HepG2 (cell line): ENCODE measurements around the gene MAMDC2. TPM values are rescaled to one million over a fixed set of nuclear protein-coding genes. Genes with fewer than 3 reads are reported as not detected.

Experiments used
- ATAC-seq: fragments of 200-7000 bp; cut with Tn5 transposase; 3 replicates; pipeline ENCODE4 v1.9.1; 2020; ENCODE audit warnings: mild to moderate bottlenecking, moderate library complexity
- BruUV-seq: library from RNA; stranded (reverse); fragments of 400-500 nt; replicated peaks from 2 replicates; lab custom pipeline; 2021; lab: Mats Ljungman, UMichigan
- CTCF ChIA-PET: fragments of 300-600 bp; formaldehyde crosslinking; extraction: SDS; loops from one replicate; lab custom pipeline; 2021; ENCODE audit warnings: low total read pairs, inconsistent platforms, low intra/inter-chr PET ratio; lab: Yijun Ruan, JAX
- POLR2A ChIA-PET: fragments of 350-600 bp; sonication (Branson Sonifier 250); formaldehyde crosslinking; loops from one replicate; lab custom pipeline; 2020; ENCODE audit warnings: antibody characterized with exemption, inconsistent platforms; lab: Yijun Ruan, JAX
- DNase-seq: peaks from one replicate; pipeline ENCODE4 v3.0.0-alpha.2; 2015; ENCODE audit warnings: low spot score
- FAIRE-seq: peaks from 3 replicates; lab custom pipeline; 2011; peaks lifted over from hg19 to GRCh38; lab: Jason Lieb, UNC
- H2AFZ ChIP-seq: one replicate; pipeline ENCODE4 v1.6.1; 2011; ENCODE audit warnings: low read length, inconsistent platforms
- H3K27ac ChIP-seq: fragments of 300-600 bp; 3 replicates; pipeline ENCODE4 v1.8.0; 2011; ENCODE audit warnings: mixed run types, mild to moderate bottlenecking, mixed read lengths, low read length, inconsistent platforms; ENCODE audit not compliant: insufficient read depth; ENCODE audit errors: extremely low read length
- H3K27me3 ChIP-seq, 2 experiments: fragments of 200-600 bp in 1 of 2; 2 replicates in 1 of 2; 3 replicates in 1 of 2; pipeline versions ENCODE4 v1.6.0 to v1.8.0; 2011; ENCODE audit warnings: low read length in 2 of 2, mild to moderate bottlenecking in 2 of 2, moderate library complexity in 2 of 2, inconsistent platforms in 1 of 2; ENCODE audit not compliant: insufficient read depth in 2 of 2, control insufficient read depth in 1 of 2
- H3K36me3 ChIP-seq, 2 experiments: fragments of 200-600 bp in 1 of 2; replicated peaks in 1 of 2; 2 replicates in 1 of 2; 3 replicates in 1 of 2; pipeline versions ENCODE4 v1.5.1 to v1.8.0; 2011; ENCODE audit warnings: low read length in 2 of 2, inconsistent platforms in 1 of 2; ENCODE audit not compliant: insufficient read depth in 2 of 2, control insufficient read depth in 1 of 2
- H3K4me1 ChIP-seq: 2 replicates; pipeline ENCODE4 v1.5.1; 2012; ENCODE audit warnings: low read length, inconsistent platforms; ENCODE audit not compliant: insufficient read depth
- H3K4me2 ChIP-seq: 2 replicates; pipeline ENCODE4 v1.6.0; 2011; ENCODE audit warnings: low read depth, low read length, inconsistent platforms
- H3K4me3 ChIP-seq, 3 experiments: fragments of 200-600 bp in 1 of 3; sonication (generic), shearing (Covaris generic) in 1 of 3; replicated peaks in 1 of 3; 2 replicates each; pipeline ENCODE4 v1.5.1; 2011 to 2016; ENCODE audit warnings: low read length in 3 of 3, inconsistent platforms in 2 of 3, low read depth in 2 of 3, mild to moderate bottlenecking in 2 of 3, control low read depth in 1 of 3, mixed read lengths in 1 of 3; ENCODE audit not compliant: insufficient read depth in 1 of 3
- H3K79me2 ChIP-seq: one replicate; pipeline ENCODE4 v1.6.1; 2011; ENCODE audit warnings: low read length, inconsistent platforms; ENCODE audit not compliant: insufficient read depth
- H3K9ac ChIP-seq: 2 replicates; pipeline ENCODE4 v1.6.0; 2011; ENCODE audit warnings: mild to moderate bottlenecking, low read depth, low read length, inconsistent platforms; ENCODE audit not compliant: insufficient read depth
- H3K9me3 ChIP-seq: 2 replicates; pipeline ENCODE4 v1.5.1; 2012; ENCODE audit warnings: mild to moderate bottlenecking, low read length
- H4K20me1 ChIP-seq: 2 replicates; pipeline ENCODE4 v1.6.0; 2011; ENCODE audit warnings: inconsistent platforms, mild to moderate bottlenecking, low read length, moderate library complexity; ENCODE audit not compliant: insufficient read depth
- EHMT2 ChIP-seq: fragments of 200-600 bp; sonication (generic); IDR thresholded peaks from 2 replicates; pipeline ENCODE4 v1.7.0; 2017; ENCODE audit warnings: antibody characterized with exemption, low read depth, low read length, borderline replicate concordance
- ETV5 ChIP-seq: IDR thresholded peaks from 2 replicates; pipeline ENCODE4 v1.6.1; 2018; ENCODE audit warnings: missing biosample characterization, missing genetic modification reagents, inconsistent platforms, borderline replicate concordance
- FOSL1 ChIP-seq: sonication (generic); formaldehyde crosslinking; IDR thresholded peaks from 2 replicates; pipeline ENCODE4 v1.9.0; 2021; ENCODE audit warnings: missing genetic modification reagents, borderline replicate concordance
- HMGXB3 ChIP-seq: sonication (generic); formaldehyde crosslinking; IDR thresholded peaks from 2 replicates; pipeline ENCODE4 v1.4.0; 2020; ENCODE audit warnings: missing genetic modification reagents, borderline replicate concordance
- KDM5B ChIP-seq: sonication (generic); formaldehyde crosslinking; IDR thresholded peaks from 2 replicates; pipeline ENCODE4 v1.4.0; 2020; ENCODE audit warnings: missing genetic modification reagents, mild to moderate bottlenecking, borderline replicate concordance
- NFE2 ChIP-seq: sonication (generic); formaldehyde crosslinking; IDR thresholded peaks from 2 replicates; pipeline ENCODE4 v1.4.0; 2020; ENCODE audit warnings: missing genetic modification reagents
- SRF ChIP-seq: IDR thresholded peaks from 2 replicates; pipeline ENCODE4 v1.6.1; 2011; ENCODE audit warnings: mild to moderate bottlenecking, low read depth, low read length, moderate library complexity
- TFAP4 ChIP-seq: sonication (generic); IDR thresholded peaks from 2 replicates; pipeline ENCODE4 v1.6.1; 2016; ENCODE audit warnings: low read depth, borderline replicate concordance
- ZNF10 ChIP-seq: sonication (generic); formaldehyde crosslinking; IDR thresholded peaks from 2 replicates; pipeline ENCODE4 v1.4.0; 2020; ENCODE audit warnings: mild to moderate bottlenecking, low read depth, missing genetic modification reagents, borderline replicate concordance
- ZNF432 ChIP-seq: sonication (generic); formaldehyde crosslinking; IDR thresholded peaks from 2 replicates; pipeline ENCODE4 v1.5.0; 2020; ENCODE audit warnings: missing genetic modification reagents, mild to moderate bottlenecking, borderline replicate concordance
- ZNF605 ChIP-seq: sonication (generic); formaldehyde crosslinking; IDR thresholded peaks from 2 replicates; pipeline ENCODE4 v1.8.0; 2022; ENCODE audit warnings: mild to moderate bottlenecking, missing genetic modification reagents
- ZNF619 ChIP-seq: sonication (generic); formaldehyde crosslinking; IDR thresholded peaks from 2 replicates; pipeline ENCODE4 v1.4.0; 2020; ENCODE audit warnings: mild to moderate bottlenecking, missing genetic modification reagents
- ZNF660 ChIP-seq: sonication (generic); formaldehyde crosslinking; IDR thresholded peaks from 2 replicates; pipeline ENCODE4 v1.5.1; 2020; ENCODE audit warnings: mild to moderate bottlenecking, low read depth, missing genetic modification reagents, borderline replicate concordance
- ZNF792 ChIP-seq: IDR thresholded peaks from 2 replicates; pipeline ENCODE4 v1.6.1; 2016
- WGBS: methylation state at CpG from one replicate; pipeline ENCODE4 v1.1.6; 2017; ENCODE audit warnings: low lambda C conversion rate; 5-methylcytosine and 5-hydroxymethylcytosine counted together
- in situ Hi-C: cut with HindIII; loops from 2 replicates; pipeline ENCODE4 v1.10.0; 2017; ENCODE audit warnings: low pct_unique_long_range_greater_than_20kb; ENCODE audit not compliant: extremely low pct_ligation_motif_present
- intact Hi-C: fragments of 100-400 bp; cut with micrococcal nuclease; formaldehyde crosslinking; loops from one replicate; pipeline ENCODE4 v1.10.0; 2022; ENCODE audit not compliant: unreplicated experiment
- polyA plus RNA-seq, 8 experiments: library from polyadenylated mRNA; depleted of rRNA in 3 of 8; stranded (reverse) in 7 of 8; unstranded in 1 of 8; fragments of >200 nt; fragmentation: Illumina TruSeq in 4 of 8; extraction: Trizol in 4 of 8; gene quantifications; 2 replicates each; pipeline versions ENCODE4 v1.2.1 to v1.2.3, GENCODE V29; 2011 to 2016; ENCODE audit warnings: low read depth in 4 of 8, missing spikeins in 1 of 8, mixed read lengths in 1 of 8; ENCODE audit not compliant: insufficient read depth in 1 of 8
- total RNA-seq, 5 experiments: library from RNA; depleted of rRNA; stranded (reverse); fragments of >200 nt; fragmentation: Illumina TruSeq; extraction: Trizol; gene quantifications; 2 replicates each; pipeline ENCODE4 v1.2.3, GENCODE V29; 2016; ENCODE audit warnings: low read depth in 1 of 5

Gene MAMDC2
- total and polyA plus RNA-seq, 2 of the 13 experiments (the other 11 are each of a cell fraction or from before 2014, with no cell fraction given): not detected

GRCh38 chr9:70031141-70031545 is 12.5 kb upstream of the MAMDC2 start:
- Histone ChIP-seq H3K79me2 (no peaks in the 10 kb centered on the region), H3K4me3 (no peak overlapping the region), H3K36me3 (no peaks in the 10 kb centered on the region), H3K4me1 (no peaks in the 10 kb centered on the region), H3K27ac (no peak overlapping the region), H3K27me3 (no peaks in the 10 kb centered on the region), H2AFZ (no peak overlapping the region), H3K9ac (no peak overlapping the region), H4K20me1 (no peaks in the 10 kb centered on the region), H3K9me3 (no peaks in the 10 kb centered on the region), H3K4me2 (no peak overlapping the region)
- no peak for DNase-seq
- intact Hi-C loops: no loop called here
- in situ Hi-C loops: no loop called here
- POLR2A ChIA-PET: no interaction called here
- ATAC-seq: no peak
- FAIRE-seq: no peak
- TF ChIP-seq ZNF10 (no peak), KDM5B (CRISPR knock-in tag) (no peak), SRF (no peak)
- 5% methylated on average over 1 of the region's 1 CpG for WGBS
- CTCF ChIA-PET: no interaction called here
- BruUV-seq: no TSS peak

GRCh38 chr9:70034271-70034711 is 9.4 kb upstream of the MAMDC2 start:
- intact Hi-C loops (no loop called here), in situ Hi-C loops (no loop called here)
- POLR2A ChIA-PET: no interaction called here
- CTCF ChIA-PET: no interaction called here
- Histone ChIP-seq H3K4me1 (no peaks in the 10 kb centered on the region), H3K4me3 (no peak overlapping the region), H2AFZ (no peak overlapping the region), H3K27me3 (no peaks in the 10 kb centered on the region), H3K4me2 (no peak overlapping the region), H3K36me3 (no peaks in the 10 kb centered on the region), H3K27ac (no peak overlapping the region), H3K9ac (no peak overlapping the region), H3K9me3 (peaks cover 5% of the 10 kb centered on the region; the same call in 1 of the 2 replicates), H4K20me1 (no peaks in the 10 kb centered on the region), H3K79me2 (no peaks in the 10 kb centered on the region)
- WGBS: 5% methylated on average over 2 of the region's 2 CpGs
- DNase-seq (no peak), FAIRE-seq (no peak), ATAC-seq (no peak)
- BruUV-seq: no TSS peak
- no peak for TF ChIP-seq TFAP4
- no peak for TF ChIP-seq ETV5 (CRISPR knock-in tag)
- TF ChIP-seq NFE2 (CRISPR knock-in tag): no peak
- no peak for TF ChIP-seq EHMT2
- TF ChIP-seq ZNF432 (CRISPR knock-in tag): no peak
- TF ChIP-seq HMGXB3 (CRISPR knock-in tag): no peak
- no peak for TF ChIP-seq ZNF792 (CRISPR knock-in tag)
- TF ChIP-seq ZNF605 (CRISPR knock-in tag): no peak
- TF ChIP-seq FOSL1 (CRISPR knock-in tag): no peak
- no peak for TF ChIP-seq ZNF660 (CRISPR knock-in tag)
- no peak for TF ChIP-seq ZNF619 (CRISPR knock-in tag)
